Measurements from ENCODE around the gene FUS. TPM values are rescaled to one million over a fixed set of nuclear protein-coding genes. Genes with fewer than 3 reads are reported as not detected.
"Not testable (repeated sequence)": the region's sequence is repeated elsewhere in the genome, so short reads cannot be mapped to it uniquely, and the experiment has no call there.

FUS gene
- total and polyA plus RNA-seq, 2 of the 8 experiments (the other 6 are each of a cell fraction or from before 2014, with no cell fraction given), result 484 to 685 TPM

DNA sequence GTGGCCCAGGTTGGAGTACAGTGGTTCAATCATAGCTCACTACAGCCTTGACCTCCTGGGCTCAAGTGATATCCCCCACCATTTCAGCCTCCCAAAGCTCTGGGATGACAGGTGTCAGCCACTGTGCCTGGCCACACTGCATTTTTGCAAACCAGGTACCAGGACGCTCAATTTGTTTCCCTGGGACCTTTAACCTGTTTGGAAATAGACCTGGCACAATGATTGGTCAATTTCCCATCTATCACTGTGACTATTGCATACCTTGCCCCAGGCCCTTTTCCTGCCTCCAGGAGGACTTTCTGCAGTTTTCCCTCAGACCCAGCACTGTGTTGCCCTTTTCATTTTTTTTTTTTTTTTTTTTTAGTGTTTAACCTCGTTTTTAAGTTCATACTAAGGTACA is 11.1 kb upstream of the FUS start (continued):
- TF ChIP-seq EP300 (IDR thresholded peaks at IDR 0.05; ENCODE audit: borderline replicate concordance in 1 of 2, low read depth in 2 of 2, low read length in 2 of 2) (no peak), RNF2 (IDR thresholded peaks at IDR 0.05; ENCODE audit: borderline replicate concordance, low read depth, low read length, missing control alignments, poor library complexity, severe bottlenecking) (no peak), CHD2 (IDR thresholded peaks at IDR 0.05; ENCODE audit: low read length) (no peak), NANOG (IDR thresholded peaks at IDR 0.05; ENCODE audit: insufficient read depth, low read depth, low read length, poor library complexity, severe bottlenecking) (no peak), BCL11A (IDR thresholded peaks at IDR 0.05; ENCODE audit: low read depth in 2 of 2, low read length in 2 of 2) (no peak), KDM1A (IDR thresholded peaks at IDR 0.05; ENCODE audit: borderline replicate concordance, low read length) (no peak), TBP (IDR thresholded peaks at IDR 0.05; ENCODE audit: low read depth, low read length) (no peak)
- TF ChIP-seq, protein P1, sequence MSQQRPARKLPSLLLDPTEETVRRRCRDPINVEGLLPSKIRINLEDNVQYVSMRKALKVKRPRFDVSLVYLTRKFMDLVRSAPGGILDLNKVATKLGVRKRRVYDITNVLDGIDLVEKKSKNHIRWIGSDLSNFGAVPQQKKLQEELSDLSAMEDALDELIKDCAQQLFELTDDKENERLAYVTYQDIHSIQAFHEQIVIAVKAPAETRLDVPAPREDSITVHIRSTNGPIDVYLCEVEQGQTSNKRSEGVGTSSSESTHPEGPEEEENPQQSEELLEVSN (IDR thresholded peaks at IDR 0.05), result no peak

DNA sequence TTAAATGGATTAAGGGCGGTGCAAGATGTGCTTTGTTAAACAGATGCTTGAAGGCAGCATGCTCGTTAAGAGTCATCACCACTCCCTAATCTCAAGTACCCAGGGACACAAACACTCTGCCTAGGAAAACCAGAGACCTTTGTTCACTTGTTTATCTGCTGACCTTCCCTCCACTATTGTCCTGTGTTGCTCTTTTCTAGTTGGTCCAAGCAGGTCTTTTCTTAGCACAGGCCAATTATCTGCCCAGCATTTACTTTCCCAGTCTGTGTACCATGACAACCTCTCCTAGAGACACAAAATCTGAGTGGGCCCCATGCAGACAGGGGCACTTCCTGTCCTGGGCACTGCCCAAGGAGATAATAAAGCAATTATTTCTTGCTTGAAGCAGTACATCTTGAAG is 9.9 kb upstream of the FUS start:
- H2BK5ac ChIP-seq (ENCODE audit: low read depth, low read length); H3K23ac ChIP-seq (ENCODE audit: insufficient read length); H3K23me2 ChIP-seq (ENCODE audit: low read depth, low read length); H3K36me3 ChIP-seq (ENCODE audit: control insufficient read depth in 2 of 4, insufficient read depth in 4 of 4, low read length in 3 of 4); H3K4ac ChIP-seq (replicated peaks; ENCODE audit: insufficient read length, low read depth, low read length); H2AFZ ChIP-seq (ENCODE audit: low read length); DNase-seq (ENCODE audit: low read depth in 1 of 2, low spot score in 2 of 2); H3K4me2 ChIP-seq (ENCODE audit: insufficient read depth in 1 of 2, low read depth in 2 of 2, low read length in 2 of 2); H3K56ac ChIP-seq (replicated peaks; ENCODE audit: insufficient read length, low read depth, low read length); H4K5ac ChIP-seq (ENCODE audit: insufficient read length, low read depth, low read length); H2BK20ac ChIP-seq (ENCODE audit: low read length); H3K79me2 ChIP-seq (ENCODE audit: control insufficient read depth in 1 of 2, insufficient read depth in 2 of 2, low read length in 2 of 2); FAIRE-seq; H4K20me1 ChIP-seq (replicated peaks in 1 of 2; ENCODE audit: control insufficient read depth in 1 of 2, insufficient read depth in 2 of 2, low read length in 2 of 2); H3K4me1 ChIP-seq (replicated peaks in 1 of 4; ENCODE audit: control insufficient read depth in 3 of 4, insufficient read depth in 4 of 4, low read length in 3 of 4); H4K8ac ChIP-seq (ENCODE audit: extremely low read depth, insufficient read depth, low read length); H4K91ac ChIP-seq (replicated peaks; ENCODE audit: insufficient read length, low read length); H3K27ac ChIP-seq (ENCODE audit: low read depth, low read length); H2BK120ac ChIP-seq (replicated peaks; ENCODE audit: low read depth, low read length); H3K4me3 ChIP-seq (ENCODE audit: extremely low read depth in 1 of 4, insufficient read depth in 2 of 4, low read depth in 3 of 4, low read length in 4 of 4); H2BK12ac ChIP-seq (ENCODE audit: low read depth, low read length); H2AK5ac ChIP-seq (ENCODE audit: low read depth, low read length); H3K9ac ChIP-seq (replicated peaks in 1 of 4; ENCODE audit: extremely low read depth in 1 of 4, low read depth in 3 of 4, low read length in 3 of 4); H3K27me3 ChIP-seq (replicated peaks in 1 of 4; ENCODE audit: control insufficient read depth in 3 of 4, extremely low read depth in 1 of 4, insufficient read depth in 3 of 4, low read length in 3 of 4); H3K14ac ChIP-seq (ENCODE audit: insufficient read length); H2BK15ac ChIP-seq (ENCODE audit: low read length); H3K9me3 ChIP-seq (ENCODE audit: insufficient read depth in 2 of 2, low read depth in 1 of 2, low read length in 1 of 2); H3K18ac ChIP-seq (ENCODE audit: extremely low read depth, low read length); H3K79me1 ChIP-seq (ENCODE audit: low read depth, low read length); CTCF ChIA-PET (ENCODE audit: partially characterized antibody): not testable (repeated sequence)
- no CpG with 5 or more reads among the region's 2 CpGs for WGBS, 2 experiments (ENCODE audit: extremely low coverage in 1 of 2, insufficient coverage in 1 of 2, insufficient read length in 1 of 2, insufficient replicate concordance in 2 of 2, low coverage in 1 of 2, low lambda C conversion rate in 2 of 2, missing lambda C conversion rate in 1 of 2)
- POLR2A ChIA-PET (ENCODE audit: partially characterized antibody), result interaction anchor here (1.2 to 2.7 kb wide), 4 partner anchors 10 to 53 kb away, joined by 4 to 17 read pairs (median 8); partner anchors contain the start of genes FUS and KAT8
